HG02642 (cell line): ENCODE results near the gene CYP2W1.
"Not testable (repeated sequence)": the region's sequence is repeated elsewhere in the genome, so short reads cannot be mapped to it uniquely, and the experiment has no call there.

Experiments used
- ATAC-seq: cut with Tn5 transposase; IDR thresholded peaks from one replicate; pipeline ENCODE4 v1.9.1; 2021; ENCODE audit warnings: mild to moderate bottlenecking; ENCODE audit not compliant: unreplicated experiment, poor library complexity

The CYP2W1 gene

DNA sequence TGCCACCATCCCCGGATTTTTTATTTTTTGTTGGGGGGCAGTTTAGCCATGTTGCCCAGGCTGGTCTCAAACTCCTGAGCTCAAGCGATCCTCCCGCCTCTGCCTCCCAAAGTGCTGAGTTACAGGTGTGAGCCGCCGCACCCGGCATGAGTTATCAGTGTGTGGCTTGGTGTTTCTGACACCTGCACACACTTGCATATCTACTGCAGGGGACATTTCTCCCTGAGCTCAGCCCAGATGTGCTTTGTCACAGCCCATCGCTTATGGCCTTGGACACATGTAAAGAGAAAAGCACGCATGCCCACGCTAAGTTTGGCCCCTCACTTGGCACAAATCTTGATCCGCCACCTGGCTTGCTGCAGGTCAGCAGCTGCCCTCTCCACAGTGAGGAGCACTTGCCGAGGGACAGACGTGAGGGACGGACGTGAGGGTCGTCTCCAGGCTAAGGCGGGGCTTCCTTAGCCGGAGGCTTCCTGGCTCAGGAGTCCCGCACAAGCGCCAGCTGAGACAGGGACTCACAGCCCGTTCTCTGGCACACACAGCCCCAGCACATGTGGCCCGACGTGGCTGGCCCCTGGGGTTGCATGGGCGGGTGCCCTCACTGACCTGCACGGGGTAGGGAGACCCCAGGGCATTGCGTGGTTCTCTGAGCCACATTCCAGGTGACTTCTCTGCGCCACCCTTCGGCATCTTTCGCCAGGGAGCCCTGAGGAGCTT, 11.8 kb downstream of the CYP2W1 start:
- no peak for ATAC-seq

DNA sequence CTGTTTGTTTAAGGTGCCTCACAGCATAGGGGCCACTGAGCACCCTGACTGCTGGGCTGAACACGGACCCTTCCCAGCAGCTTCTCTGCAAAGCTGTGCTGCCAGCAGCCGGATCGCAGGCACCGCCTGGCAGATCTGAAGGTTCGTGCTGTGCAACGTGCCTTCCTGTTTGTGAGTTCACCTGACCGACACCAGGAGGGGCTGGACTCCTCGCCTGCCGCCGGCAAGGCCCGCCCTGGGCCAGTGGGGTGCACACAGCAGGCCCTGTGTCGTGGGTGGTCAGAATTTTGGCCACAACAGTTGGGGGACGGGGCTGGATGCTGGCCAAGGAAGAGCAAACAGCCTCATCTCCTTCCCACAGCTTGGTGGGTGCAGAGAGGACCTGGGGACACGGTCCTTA, 12.6 kb downstream of the CYP2W1 start:
- no peak for ATAC-seq

DNA sequence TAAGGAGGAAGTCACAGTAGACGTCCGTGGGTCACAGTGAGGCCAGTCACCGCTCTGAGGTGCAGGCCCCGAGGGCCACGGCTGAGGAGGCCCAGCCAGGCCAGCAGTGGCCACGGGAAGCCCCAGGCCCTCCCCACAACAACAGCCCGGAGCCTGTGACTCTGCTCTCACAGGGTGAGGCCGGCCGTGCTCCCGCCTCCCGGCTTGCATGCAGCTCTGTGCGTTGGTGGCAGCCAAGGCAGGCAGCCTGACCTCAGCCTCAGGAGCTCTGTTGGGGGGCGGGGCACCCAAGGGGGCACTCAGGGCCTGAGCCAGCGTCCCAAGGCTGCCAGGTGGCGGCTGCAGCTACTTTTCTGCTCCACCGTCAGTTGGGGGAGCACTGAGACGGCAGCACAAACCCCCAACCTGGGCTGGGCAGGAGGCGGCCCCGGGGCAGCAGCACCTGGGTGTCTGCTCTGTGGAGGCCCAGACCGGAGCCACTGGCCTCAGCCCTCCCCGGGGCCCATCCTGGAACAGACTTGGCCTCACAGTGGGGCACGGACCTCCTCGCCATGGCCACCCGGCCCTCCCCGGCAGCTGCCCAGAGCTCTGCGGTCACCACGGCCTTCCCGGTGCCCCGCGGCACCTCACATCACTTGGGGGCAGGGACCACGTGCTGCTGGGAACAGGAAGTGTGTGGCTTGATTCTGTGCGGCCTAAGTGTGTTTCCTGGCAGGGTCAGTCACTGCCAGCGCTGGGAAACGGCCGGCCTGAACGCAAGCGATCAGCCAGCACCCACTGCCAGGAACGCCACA, 13.3 kb downstream of the CYP2W1 start:
- no peak for ATAC-seq

DNA sequence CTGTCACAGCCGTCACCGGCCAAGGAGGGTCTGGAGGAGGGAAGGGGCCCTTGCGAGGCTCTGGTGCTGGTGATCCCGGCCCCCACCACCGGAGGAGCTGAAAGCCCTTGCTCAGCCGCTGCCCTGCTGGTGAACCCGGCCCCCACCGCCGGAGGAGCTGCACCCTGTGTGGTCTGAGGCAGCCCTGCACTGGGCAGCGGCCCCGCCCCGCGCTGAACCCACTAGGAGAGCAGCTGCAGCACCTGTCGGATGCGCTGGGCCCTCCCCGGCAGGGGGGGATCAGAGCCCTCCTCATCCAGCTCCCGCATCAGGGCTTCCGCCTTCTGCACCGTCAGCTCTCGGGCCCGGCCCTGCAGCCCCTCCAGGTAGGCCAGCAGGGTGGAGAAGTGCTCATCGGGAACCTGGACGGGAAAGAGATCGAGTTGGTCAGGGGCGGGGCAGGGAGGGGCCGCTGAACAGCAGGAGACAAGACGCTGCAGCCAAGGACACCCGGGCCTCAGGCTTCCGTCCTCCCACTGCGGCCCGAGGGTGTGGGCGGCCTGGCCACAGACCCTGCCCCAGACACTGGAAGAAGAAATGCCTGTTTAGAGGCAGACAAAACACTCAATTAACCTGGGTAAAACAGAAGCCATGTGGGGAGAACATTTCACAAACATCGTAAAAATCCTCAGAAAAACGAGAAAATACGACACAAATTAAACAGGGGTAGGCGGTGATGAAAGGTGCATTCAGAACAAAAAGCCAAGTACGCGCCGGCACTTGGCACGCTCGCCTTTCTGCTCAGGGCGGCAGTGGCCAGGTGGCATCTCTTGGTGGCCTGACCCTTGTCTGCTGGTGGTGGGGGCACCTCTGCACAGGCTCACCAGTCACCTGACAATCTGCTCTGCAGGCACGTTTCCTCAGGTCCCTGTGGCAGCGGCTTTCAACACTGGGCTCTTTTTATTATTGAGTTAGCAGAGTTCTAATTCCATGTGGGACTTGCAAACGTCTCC, 14.7 kb downstream of the CYP2W1 start:
- no peak for ATAC-seq

DNA sequence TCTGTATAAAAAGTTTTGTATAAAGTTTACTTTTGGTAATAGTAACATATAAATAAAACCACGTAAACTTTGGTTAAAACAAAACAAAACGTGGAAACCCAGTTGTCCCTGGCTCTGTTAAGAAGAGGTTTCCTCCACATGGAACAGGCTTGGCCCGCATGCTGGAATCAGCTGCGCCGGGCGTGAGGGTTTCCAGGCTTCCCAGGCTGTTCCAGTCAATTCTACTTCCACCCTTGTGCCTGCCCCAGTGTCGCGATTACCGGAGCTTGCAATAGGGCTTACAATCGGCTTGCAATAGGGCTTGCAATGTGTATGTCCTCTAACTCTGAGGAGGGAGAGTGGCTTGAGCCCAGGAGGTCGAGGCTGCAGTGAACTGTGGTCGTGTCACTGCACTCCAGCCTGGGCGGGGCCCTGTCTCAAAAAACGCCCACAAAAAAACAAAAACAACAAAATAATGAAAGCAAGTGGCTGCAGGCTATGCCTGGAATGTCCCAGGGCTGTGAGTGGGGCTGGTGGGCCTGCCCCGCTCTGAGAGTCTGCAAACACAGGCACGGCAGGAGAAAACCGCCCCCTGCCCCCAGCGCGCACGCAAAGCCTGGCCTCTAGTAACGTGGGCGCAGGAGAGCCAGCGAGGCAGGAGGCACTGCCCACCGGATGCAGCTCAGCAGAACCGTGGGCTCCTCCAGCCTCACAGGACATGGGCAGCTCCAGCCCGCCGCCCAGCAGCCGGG, 16.3 kb downstream of the CYP2W1 start:
- no peak for ATAC-seq

DNA sequence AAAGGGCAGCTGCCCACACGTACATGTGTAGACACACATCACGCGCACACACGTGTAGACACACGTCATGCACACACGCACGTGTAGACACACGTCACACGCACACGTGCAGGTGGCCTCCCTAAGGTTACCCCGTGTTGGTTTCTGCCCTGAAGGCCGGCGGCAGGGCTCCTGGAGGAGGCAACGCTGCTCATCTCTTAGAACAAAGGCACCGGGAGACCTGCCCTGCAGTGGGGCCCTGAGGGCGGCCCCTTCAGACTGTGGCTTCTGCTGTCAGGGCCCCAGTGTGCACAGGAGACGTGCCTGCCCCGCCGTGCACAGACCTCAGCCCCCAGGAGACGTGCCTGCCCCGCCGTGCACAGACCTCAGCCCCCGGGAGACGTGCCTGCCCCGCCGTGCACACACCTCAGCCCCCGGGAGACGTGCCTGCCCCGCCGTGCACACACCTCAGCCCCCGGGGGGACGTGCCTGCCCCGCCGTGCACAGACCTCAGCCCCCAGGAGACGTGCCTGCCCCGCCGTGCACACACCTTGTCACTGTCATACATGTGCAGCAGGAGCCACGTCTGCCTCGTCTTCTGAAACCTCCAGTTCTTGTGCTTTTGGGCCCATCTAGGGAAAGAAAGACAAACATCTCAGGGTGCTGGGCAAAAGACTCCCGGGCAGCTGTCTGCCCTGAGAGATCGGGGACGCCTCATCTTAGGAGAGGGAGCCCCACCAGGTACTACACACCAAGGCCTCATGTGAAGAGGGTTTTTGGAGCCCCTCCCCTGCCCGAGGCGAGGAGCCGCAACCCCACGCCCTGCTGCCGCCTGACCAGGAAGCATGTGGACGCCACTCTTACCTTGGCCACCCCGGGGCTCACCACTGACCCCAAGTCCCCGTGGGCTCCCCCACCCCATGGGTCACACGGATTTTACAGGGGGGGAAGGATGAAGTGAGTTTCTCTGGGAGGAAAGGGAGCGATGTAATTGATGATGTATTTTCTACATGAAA, 17.3 kb downstream of the CYP2W1 start:
- ATAC-seq: no peak

DNA sequence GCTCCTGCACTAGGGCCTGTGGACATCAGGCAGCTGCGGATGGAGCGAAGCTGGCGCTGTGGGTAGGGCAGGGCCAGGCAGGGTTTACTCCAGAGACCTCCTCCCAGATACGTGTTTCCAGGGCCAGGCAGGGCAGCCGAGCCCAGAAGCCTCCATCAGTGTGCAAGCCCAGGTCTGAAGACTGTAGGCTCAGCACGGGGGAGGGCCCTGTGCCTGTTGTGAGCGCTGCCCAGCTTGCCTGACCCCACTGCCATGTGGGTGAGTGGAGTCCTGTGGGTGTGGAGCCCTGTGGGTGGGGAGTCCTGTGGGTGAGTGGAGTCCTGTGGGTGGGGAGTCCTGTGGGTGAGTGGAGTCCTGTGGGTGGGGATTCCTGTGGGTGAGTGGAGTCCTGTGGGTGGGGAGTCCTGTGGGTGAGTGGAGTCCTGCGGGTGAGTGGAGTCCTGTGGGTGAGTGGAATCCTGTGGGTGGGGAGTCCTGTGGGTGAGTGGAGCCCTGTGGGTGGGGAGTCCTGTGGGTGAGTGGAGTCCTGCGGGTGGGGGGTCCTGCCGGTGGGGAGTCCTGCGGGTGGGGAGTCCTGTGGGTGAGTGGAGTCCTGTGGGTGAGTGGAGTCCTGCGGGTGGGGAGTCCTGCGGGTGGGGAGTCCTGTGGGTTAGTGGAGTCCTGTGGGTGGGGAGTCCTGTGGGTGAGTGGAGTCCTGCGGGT, 18.2 kb downstream of the CYP2W1 start:
- not testable (repeated sequence) for ATAC-seq

DNA sequence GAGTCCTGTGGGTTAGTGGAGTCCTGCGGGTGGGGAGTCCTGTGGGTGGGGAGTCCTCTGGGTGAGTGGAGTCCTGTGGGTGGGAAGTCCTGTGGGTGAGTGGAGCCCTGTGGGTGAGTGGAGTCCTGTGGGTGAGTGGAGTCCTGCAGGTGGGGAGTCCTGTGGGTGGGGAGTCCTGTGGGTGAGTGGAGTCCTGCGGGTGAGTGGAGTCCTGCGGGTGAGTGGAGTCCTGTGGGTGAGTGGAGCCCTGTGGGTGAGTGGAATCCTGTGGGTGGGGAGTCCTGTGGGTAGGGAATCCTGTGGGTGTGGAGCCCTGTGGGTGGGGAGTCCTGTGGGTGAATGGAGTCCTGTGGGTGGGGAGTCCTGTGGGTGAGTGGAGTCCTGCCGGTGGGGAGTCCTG, 19.0 kb downstream of the CYP2W1 start:
- ATAC-seq: not testable (repeated sequence)

DNA sequence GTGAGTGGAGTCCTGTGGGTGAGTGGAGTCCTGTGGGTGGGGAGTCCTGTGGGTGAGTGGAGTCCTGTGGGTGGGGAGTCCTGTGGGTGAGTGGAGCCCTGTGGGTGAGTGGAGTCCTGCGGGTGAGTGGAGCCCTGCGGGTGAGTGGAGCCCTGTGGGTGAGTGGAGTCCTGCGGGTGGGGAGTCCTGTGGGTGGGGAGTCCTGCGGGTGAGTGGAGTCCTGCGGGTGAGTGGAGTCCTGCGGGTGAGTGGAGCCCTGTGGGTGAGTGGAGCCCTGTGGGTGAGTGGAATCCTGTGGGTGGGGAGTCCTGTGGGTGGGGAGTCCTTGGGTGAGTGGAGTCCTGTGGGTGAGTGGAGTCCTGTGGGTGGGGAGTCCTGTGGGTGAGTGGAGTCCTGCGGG, 19.5 kb downstream of the CYP2W1 start:
- not testable (repeated sequence) for ATAC-seq

DNA sequence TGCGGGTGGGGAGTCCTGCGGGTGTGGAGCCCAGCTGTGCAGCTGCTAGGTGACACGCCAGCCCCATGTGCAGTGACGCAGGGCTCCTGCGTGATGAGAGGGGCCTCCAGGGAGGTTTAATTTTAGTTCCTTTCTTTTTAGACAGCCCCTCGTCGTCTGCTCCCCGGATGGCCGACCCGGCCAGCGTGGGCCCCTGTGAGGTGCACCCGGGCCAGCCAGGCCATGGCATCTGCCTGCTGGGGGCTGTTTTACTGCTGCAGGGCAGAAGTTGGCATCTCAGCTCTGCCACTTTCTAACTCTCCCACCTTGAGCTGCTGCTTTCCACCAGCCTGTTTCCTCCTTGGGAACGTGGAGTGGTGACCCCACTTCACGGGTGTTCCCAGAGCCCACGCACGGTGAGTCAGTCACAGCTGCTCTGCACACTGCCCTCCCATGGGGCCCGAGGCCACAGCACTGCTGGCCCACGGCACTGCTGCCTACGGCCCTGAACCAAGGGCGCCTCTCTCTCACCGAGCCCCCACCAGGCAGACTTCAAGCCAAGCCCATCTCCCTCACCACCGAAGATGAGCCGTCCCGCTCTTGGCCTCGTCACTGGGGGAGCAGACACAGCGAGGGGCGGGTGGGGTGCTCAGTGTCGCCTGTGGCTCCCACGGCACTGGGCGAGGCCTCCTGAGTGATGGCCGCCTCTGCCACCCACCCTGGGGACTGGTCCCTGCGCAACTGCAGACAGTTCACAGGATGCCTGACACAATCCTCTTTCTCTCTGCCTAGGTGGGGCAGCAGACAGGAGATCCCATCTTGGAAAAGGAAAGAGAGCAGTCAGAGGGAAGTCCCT, 21.3 kb downstream of the CYP2W1 start:
- no peak for ATAC-seq

DNA sequence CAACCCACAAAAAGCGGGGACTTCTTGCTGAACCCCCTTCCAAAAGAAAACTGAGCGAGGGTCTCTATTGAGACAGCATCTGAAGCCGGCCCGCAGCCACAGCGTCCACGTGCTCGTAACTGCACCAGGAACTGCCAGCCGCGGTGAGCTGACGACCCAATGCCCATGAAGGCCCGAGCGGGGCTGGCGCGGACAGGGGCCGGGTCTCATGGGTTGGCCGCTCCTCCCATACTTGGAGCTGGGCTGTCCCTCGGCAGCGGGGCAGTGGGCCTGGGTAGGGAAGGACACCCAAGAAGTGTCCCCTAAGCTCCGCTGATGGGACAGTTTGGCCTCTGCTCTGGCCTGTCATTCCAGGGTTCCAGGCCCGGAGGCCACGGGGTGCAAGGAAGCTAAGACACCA, 22.3 kb downstream of the CYP2W1 start:
- ATAC-seq: no peak

DNA sequence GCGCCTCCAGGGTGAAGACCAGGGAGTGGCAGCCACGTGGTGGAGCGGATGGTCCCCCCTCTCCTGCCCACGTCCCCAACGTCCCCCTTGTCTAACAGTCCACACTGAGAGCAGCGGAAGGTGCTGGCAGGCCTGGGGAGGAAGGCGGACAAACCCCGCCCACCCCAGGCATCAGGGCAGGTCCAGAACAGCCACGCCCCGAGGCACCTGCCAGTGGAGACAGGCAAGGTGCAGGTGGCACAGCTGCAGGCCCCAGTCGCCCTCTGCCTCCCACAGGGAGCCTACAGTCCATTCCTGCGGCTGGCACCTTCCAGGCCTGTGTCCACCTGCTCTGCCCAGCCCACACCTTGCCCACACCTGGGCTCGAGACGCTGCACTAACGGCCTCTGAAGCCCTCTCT, 24.9 kb downstream of the CYP2W1 start:
- no peak for ATAC-seq

DNA sequence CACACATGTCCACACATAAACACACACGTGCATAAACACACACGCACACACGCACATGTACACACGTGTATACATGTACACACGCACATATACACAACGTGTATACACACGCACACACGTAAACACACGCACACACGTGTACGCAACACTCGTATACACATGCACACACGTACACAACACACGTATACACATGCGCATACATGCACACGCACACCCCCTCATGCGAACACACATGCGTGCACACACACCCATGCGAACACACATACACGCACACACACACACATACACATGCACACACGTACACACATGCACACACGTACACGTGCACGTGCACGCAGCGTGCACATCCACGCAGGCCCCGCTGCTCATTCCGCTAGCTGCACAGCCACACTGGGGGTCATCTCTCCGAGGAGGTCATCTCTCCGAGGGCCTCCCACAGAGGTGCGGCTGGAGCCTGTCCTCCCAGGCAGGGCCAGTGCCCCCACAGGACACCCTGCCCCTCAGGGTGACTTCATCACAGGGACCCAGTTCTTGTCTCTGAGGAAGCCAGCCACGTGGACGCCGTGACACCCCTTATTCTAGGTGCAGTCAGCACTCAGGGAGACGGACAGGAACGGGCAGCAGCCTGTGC, 25.9 kb downstream of the CYP2W1 start:
- no peak for ATAC-seq

DNA sequence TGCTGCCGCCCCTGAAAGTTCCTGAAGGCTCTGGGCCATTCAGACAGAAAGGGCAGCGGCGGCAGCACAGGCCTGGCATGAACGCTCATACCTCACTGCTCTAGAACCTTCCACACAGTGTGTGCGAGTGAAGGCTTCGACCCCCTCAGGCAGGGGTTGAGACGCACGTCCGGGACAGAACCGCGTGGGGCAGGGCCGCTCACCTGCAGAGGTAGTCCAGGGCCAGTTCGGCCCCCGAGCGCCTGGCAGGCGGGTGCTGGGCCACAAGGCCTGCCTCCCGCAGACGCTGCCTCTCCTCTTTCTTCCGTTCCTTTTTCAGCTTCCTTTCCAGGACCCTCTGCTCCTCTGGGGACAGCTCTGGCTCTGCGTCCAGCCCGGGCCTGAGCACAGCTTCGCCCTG, 26.8 kb downstream of the CYP2W1 start:
- ATAC-seq: no peak

DNA sequence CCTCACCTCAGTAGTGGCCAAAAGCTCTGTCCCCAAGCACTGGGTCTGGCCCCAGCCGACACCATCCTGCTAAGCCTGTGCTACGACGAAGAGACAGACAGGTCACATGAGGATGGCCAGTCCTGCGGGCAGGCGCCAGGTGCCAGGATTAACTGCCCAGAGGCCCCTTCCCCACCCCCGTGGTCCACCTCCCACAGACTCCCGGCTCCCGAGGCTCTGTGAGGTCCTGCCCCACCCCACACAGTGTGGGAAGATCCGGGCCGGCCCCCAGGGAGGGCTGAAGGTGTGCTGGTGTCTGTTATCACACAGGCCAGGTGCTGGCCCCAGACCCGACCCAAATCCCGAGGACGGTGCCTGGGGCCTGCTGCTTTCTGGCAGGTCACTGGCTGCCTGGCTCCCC, 27.2 kb downstream of the CYP2W1 start:
- no peak for ATAC-seq

DNA sequence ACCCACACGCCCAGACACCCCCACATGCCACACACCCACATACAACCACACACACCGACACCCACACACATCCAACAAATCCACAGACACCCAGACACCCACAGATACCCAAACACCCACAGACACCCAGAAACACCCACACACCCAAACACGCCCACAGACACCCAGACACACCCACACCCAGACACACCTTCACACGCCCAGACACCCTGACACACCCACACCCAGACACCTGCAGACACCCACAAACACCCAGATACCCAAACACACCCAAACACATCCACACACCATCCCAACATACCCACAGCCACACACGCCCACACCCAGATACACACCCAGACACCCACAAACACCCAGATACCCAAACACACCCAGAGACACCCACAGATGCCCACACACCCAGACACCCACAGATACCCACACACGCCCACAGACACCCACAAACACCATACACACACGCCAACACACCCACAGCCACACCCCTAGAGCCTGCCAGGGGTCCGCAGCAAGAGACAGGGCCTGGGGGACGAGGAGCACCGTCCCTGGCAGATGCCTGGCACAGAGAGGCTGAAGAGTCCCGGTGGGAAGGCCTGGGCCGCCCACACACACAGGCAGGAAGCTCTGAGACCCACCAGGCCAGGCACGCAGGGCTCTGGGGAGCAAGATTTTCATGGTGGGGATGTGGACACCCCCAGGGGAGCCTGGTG, 28.5 kb downstream of the CYP2W1 start:
- no peak for ATAC-seq
